ENCODE results near the gene PNMA6F.

GRCh38 chrX:153365670-153366069 lies 44.1 kb upstream of the PNMA6F start:
- TF ChIP-seq EZH2 (IDR thresholded peaks at IDR 0.05; ENCODE audit: low read length, unreplicated experiment) (no peak), CTCF (conservative IDR thresholded peaks at IDR 0.05; ENCODE audit: low read depth, low read length) (no peak)

Measured in PC-3 (cell line).